Measurements from ENCODE around the gene TMC4.

TMC4 gene

DNA sequence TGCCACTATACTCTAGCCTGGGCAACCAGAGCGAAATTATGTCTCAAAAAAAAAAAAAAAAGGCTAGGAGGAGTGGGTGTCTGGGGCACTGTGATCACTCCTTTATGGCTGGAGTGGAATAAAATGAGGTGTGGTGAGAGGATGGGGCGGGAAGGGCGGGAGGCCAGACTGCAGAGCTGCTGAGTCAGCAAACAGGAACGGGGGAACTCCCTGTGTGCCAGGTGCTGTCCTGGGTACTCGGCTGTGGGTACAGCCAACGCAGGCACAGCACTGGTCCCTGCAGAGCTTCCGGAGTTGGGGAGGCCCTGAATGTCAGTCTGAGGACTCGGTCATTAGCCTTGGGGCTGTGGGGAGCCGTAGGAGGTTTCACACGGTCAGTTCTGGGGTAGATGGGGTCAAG, 51.7 kb downstream of the TMC4 start:
- no peak overlapping the region for H3K4me2 ChIP-seq (ENCODE audit: low read length)
- no peak overlapping the region for H3K27ac ChIP-seq (ENCODE audit: low read length)
- peaks cover 45% of the 10 kb centered on the region for H3K36me3 ChIP-seq (replicated peaks; ENCODE audit: low read depth, low read length)
- no peaks in the 10 kb centered on the region for H4K20me1 ChIP-seq (ENCODE audit: insufficient read depth, low read length)
- peaks cover 7% of the 10 kb centered on the region for H3K4me1 ChIP-seq (ENCODE audit: low read length)
- TF ChIP-seq, protein P1, sequence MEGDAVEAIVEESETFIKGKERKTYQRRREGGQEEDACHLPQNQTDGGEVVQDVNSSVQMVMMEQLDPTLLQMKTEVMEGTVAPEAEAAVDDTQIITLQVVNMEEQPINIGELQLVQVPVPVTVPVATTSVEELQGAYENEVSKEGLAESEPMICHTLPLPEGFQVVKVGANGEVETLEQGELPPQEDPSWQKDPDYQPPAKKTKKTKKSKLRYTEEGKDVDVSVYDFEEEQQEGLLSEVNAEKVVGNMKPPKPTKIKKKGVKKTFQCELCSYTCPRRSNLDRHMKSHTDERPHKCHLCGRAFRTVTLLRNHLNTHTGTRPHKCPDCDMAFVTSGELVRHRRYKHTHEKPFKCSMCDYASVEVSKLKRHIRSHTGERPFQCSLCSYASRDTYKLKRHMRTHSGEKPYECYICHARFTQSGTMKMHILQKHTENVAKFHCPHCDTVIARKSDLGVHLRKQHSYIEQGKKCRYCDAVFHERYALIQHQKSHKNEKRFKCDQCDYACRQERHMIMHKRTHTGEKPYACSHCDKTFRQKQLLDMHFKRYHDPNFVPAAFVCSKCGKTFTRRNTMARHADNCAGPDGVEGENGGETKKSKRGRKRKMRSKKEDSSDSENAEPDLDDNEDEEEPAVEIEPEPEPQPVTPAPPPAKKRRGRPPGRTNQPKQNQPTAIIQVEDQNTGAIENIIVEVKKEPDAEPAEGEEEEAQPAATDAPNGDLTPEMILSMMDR (IDR thresholded peaks at IDR 0.05; ENCODE audit: low read depth, low read length) = no peak
- no peak for TF ChIP-seq EZH2phosphoT487 (IDR thresholded peaks at IDR 0.05; ENCODE audit: low read depth)
- no peaks in the 10 kb centered on the region for H3K9me3 ChIP-seq (ENCODE audit: insufficient read depth, low read length)
- peaks cover 18% of the 10 kb centered on the region for H3K79me2 ChIP-seq (ENCODE audit: low read length)
- H3K27me3 ChIP-seq (ENCODE audit: low read depth, low read length) = no peaks in the 10 kb centered on the region
- no peak overlapping the region for H3K9ac ChIP-seq (ENCODE audit: low read length)
- H3K4me3 ChIP-seq (ENCODE audit: low read length) = no peak overlapping the region
- no peak overlapping the region for H2AFZ ChIP-seq (ENCODE audit: low read depth, low read length)

DNA sequence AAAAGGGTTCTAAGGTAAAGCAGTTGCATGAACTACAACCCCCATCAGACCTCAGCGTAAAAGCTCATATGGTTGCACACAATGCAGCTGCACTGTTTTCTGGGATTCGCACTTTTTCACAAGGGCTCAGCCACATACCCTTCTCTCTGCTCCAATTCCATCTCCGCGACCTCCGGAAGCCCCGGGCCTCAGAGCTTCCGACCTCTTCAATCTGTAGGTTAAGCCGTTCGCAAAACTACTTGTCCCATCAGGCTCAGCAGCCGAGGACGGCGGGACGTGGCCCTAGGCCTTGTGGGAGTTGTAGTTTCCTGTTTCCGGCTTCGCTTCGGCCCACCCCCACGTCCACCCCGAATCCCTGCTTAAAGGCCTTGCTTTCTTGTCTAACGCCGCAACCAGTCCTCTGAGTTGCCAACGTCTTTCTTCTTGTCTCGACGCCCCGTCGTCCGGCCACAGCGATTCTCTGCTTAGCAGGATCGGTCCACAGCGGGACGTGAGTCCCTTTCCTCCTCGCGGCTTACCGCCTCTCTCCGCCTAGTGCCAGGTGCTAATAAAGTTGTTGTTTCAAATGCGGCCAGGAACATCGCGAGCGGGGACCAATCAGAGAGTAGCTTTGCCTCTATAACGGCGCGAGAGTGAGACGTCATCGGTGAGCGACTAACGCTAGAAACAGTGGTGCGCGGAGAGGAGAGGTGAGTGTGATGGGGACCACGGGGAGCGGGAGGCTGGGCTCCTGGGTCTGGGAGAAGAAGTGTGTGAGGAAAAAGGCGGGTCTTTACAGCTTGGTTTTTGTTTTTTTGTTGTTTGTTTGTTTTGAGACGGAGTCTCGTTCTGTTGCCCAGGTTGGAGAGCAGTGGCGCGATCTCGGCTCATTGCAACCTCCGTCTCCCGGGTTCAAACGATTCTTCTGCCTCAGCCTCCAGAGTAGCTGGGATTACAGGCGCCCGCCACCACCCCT, 57.6 kb downstream of the TMC4 start, which contains the start of the genes PRPF31 and TFPT:
TSS of gene PRPF31 (plus strand) at position 646 of the 955 bp plus-strand sequence. CDS start 2,525 bp downstream, outside the sequence.
TSS of gene TFPT (minus strand) at position 549 of the 955 bp plus-strand sequence. CDS start at position 161, 388 bp downstream.
- Histone ChIP-seq H3K27me3 (ENCODE audit: low read depth, low read length) (no peaks in the 10 kb centered on the region), H3K79me2 (ENCODE audit: low read length) (peaks cover 43% of the 10 kb centered on the region), H2AFZ (ENCODE audit: low read depth, low read length) (peak within 1 kb of the TSS; percentile 95), H3K9me3 (ENCODE audit: insufficient read depth, low read length) (no peaks in the 10 kb centered on the region), H3K27ac (ENCODE audit: low read length) (peak within 1 kb of the TSS; percentile 75), H3K4me3 (ENCODE audit: low read length) (peak within 1 kb of the TSS; percentile 78), H3K4me1 (ENCODE audit: low read length) (peaks cover 8% of the 10 kb centered on the region), H3K9ac (ENCODE audit: low read length) (peak within 1 kb of the TSS; percentile 87), H3K36me3 (replicated peaks; ENCODE audit: low read depth, low read length) (peaks cover 22% of the 10 kb centered on the region), H3K4me2 (ENCODE audit: low read length) (peak within 1 kb of the TSS; percentile 88), H4K20me1 (ENCODE audit: insufficient read depth, low read length) (no peaks in the 10 kb centered on the region)
- no peak for TF ChIP-seq EZH2phosphoT487 (IDR thresholded peaks at IDR 0.05; ENCODE audit: low read depth)

DNA sequence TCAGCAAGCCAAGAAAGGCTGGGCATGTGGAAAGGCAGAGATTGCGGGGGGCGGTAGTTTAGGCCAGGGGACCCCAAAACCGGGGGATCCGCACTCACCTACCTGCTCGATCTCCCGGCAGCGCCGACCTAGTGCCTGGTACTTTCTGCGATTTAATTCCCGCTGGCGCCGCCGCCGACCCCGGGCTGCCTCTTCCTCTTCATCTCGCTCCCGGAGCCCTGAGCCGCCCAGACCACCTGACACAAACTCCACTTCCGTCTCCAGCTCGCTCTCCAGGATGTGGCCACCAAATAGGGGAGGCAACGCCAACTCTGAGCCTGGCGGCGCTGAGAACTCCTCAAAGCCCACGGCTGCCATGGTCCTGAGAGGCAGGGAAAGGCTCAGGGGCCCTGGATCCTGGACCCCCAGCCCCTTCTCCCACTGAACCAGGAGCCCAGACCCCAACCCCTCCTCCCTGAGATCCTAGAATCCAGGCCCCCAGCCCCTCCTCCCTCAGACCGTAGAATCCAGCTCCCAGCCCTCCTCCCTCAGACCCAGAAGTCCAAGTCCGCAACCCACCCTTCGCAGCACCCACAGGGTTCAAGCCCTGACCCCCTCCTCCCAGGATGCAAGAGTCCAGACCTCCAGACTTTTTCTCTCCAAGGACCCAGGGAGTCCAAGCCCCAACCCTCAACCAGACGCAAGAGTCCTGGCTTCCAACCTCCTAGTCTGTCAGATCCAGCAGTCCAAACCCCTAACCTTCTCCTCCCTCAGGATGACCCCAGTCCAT, 58.4 kb downstream of the TMC4 start:
- H2AFZ ChIP-seq (ENCODE audit: low read depth, low read length) = peak overlapping the region; percentile 95; the same call in 1 of the 2 replicates

More for the DNA sequence above, 58.4 kb downstream of the TMC4 start:
- Histone ChIP-seq H3K36me3 (replicated peaks; ENCODE audit: low read depth, low read length) (peaks cover 24% of the 10 kb centered on the region), H3K79me2 (ENCODE audit: low read length) (peaks cover 43% of the 10 kb centered on the region), H3K9ac (ENCODE audit: low read length) (peak overlapping the region; percentile 87), H3K4me1 (ENCODE audit: low read length) (peaks cover 8% of the 10 kb centered on the region), H3K4me3 (ENCODE audit: low read length) (peak overlapping the region; percentile 78), H3K27me3 (ENCODE audit: low read depth, low read length) (no peaks in the 10 kb centered on the region), H3K4me2 (ENCODE audit: low read length) (peak overlapping the region; percentile 88), H4K20me1 (ENCODE audit: insufficient read depth, low read length) (no peaks in the 10 kb centered on the region), H3K27ac (ENCODE audit: low read length) (peak overlapping the region; percentile 75), H3K9me3 (ENCODE audit: insufficient read depth, low read length) (no peaks in the 10 kb centered on the region)
- TF ChIP-seq, protein P1 (IDR thresholded peaks at IDR 0.05; ENCODE audit: low read depth, low read length) = no peak
- no peak for TF ChIP-seq EZH2phosphoT487 (IDR thresholded peaks at IDR 0.05; ENCODE audit: low read depth)

Data from OCI-LY3 (cell line).